GM08714 (cell line): ENCODE measurements around the gene TSSK2.
A peak's percentile ranks its signal among the peaks of the same experiment; 100 is the strongest.

Experiments
- H3K4me3 ChIP-seq: fragments of 200-500 bp; sonication (Bioruptor generic); 2 replicates; pipeline ENCODE4 v1.5.1; 2014; ENCODE audit warnings: mild to moderate bottlenecking, low read length, inconsistent platforms
- ZNF274 ChIP-seq: IDR thresholded peaks from 2 replicates; pipeline ENCODE4 v1.6.1; 2012; ENCODE audit warnings: mild to moderate bottlenecking, low read depth, low read length

The TSSK2 gene

GRCh38 chr22:19137384-19138216 is 6.5 kb downstream of the TSSK2 start:
- no peak overlapping the region for H3K4me3 ChIP-seq
- no peak for TF ChIP-seq ZNF274

GRCh38 chr22:19138217-19139000 is 7.3 kb downstream of the TSSK2 start:
- TF ChIP-seq ZNF274, result no peak
- H3K4me3 ChIP-seq, result no peak overlapping the region

GRCh38 chr22:19139001-19139356 is 7.9 kb downstream of the TSSK2 start:
- H3K4me3 ChIP-seq, result no peak overlapping the region
- TF ChIP-seq ZNF274, result no peak

- no peak overlapping the region for H3K4me3 ChIP-seq
- no peak for TF ChIP-seq ZNF274
Observed at GRCh38 chr22:19139974-19140373, 8.9 kb downstream of the TSSK2 start.

GRCh38 chr22:19142394-19142793 is 11.3 kb downstream of the TSSK2 start:
- TF ChIP-seq ZNF274, result no peak
- no peak overlapping the region for H3K4me3 ChIP-seq

- no peak for TF ChIP-seq ZNF274
- H3K4me3 ChIP-seq, result peak overlapping the region; percentile 97; the same call in 1 of the 2 replicates
Observed at GRCh38 chr22:19143212-19143611, 12.1 kb downstream of the TSSK2 start.

GRCh38 chr22:19143967-19144400 is 12.9 kb downstream of the TSSK2 start:
- H3K4me3 ChIP-seq, result peak overlapping the region; percentile 97
- no peak for TF ChIP-seq ZNF274

GRCh38 chr22:19146215-19146968 is 15.3 kb downstream of the TSSK2 start:
- no peak for TF ChIP-seq ZNF274
- H3K4me3 ChIP-seq, result no peak overlapping the region

GRCh38 chr22:19147195-19147780 is 16.2 kb downstream of the TSSK2 start:
- no peak overlapping the region for H3K4me3 ChIP-seq
- TF ChIP-seq ZNF274, result no peak

- no peak for TF ChIP-seq ZNF274
- no peak overlapping the region for H3K4me3 ChIP-seq
Observed at GRCh38 chr22:19148417-19149046, 17.4 kb downstream of the TSSK2 start.

- no peak overlapping the region; the same call in 1 of the 2 replicates for H3K4me3 ChIP-seq
- TF ChIP-seq ZNF274, result no peak
Observed at GRCh38 chr22:19149047-19149883, 18.2 kb downstream of the TSSK2 start.

GRCh38 chr22:19149991-19150390 is 18.9 kb downstream of the TSSK2 start, which contains the start of gene GSC2:
Gene GSC2, minus strand, starts transcription at chr22:19150292. Its CDS starts 9 bp downstream, at chr22:19150283.
- TF ChIP-seq ZNF274, result no peak
- no peak within 1 kb of the TSS; the same call in 1 of the 2 replicates for H3K4me3 ChIP-seq
